HepG2 (cell line): ENCODE data around the gene TGM3. TPM values are rescaled to one million over a fixed set of nuclear protein-coding genes. Genes with fewer than 3 reads are reported as not detected.

Experiments used
- ATAC-seq: fragments of 200-7000 bp; cut with Tn5 transposase; 3 replicates; pipeline ENCODE4 v1.9.1; 2020; ENCODE audit warnings: mild to moderate bottlenecking, moderate library complexity
- BruUV-seq: library from RNA; stranded (reverse); fragments of 400-500 nt; replicated peaks from 2 replicates; lab custom pipeline; 2021; lab: Mats Ljungman, UMichigan
- CTCF ChIA-PET: fragments of 300-600 bp; formaldehyde crosslinking; extraction: SDS; loops from one replicate; lab custom pipeline; 2021; ENCODE audit warnings: low total read pairs, inconsistent platforms, low intra/inter-chr PET ratio; lab: Yijun Ruan, JAX
- POLR2A ChIA-PET: fragments of 350-600 bp; sonication (Branson Sonifier 250); formaldehyde crosslinking; loops from one replicate; lab custom pipeline; 2020; ENCODE audit warnings: antibody characterized with exemption, inconsistent platforms; lab: Yijun Ruan, JAX
- DNase-seq: peaks from one replicate; pipeline ENCODE4 v3.0.0-alpha.2; 2015; ENCODE audit warnings: low spot score
- FAIRE-seq: peaks from 3 replicates; lab custom pipeline; 2011; peaks lifted over from hg19 to GRCh38; lab: Jason Lieb, UNC
- H2AFZ ChIP-seq: one replicate; pipeline ENCODE4 v1.6.1; 2011; ENCODE audit warnings: low read length, inconsistent platforms
- H3K27ac ChIP-seq: fragments of 300-600 bp; 3 replicates; pipeline ENCODE4 v1.8.0; 2011; ENCODE audit warnings: mixed run types, mild to moderate bottlenecking, mixed read lengths, low read length, inconsistent platforms; ENCODE audit not compliant: insufficient read depth; ENCODE audit errors: extremely low read length
- H3K27me3 ChIP-seq, 2 experiments: fragments of 200-600 bp in 1 of 2; 2 replicates in 1 of 2; 3 replicates in 1 of 2; pipeline versions ENCODE4 v1.6.0 to v1.8.0; 2011; ENCODE audit warnings: low read length in 2 of 2, mild to moderate bottlenecking in 2 of 2, moderate library complexity in 2 of 2, inconsistent platforms in 1 of 2; ENCODE audit not compliant: insufficient read depth in 2 of 2, control insufficient read depth in 1 of 2
- H3K36me3 ChIP-seq, 2 experiments: fragments of 200-600 bp in 1 of 2; replicated peaks in 1 of 2; 2 replicates in 1 of 2; 3 replicates in 1 of 2; pipeline versions ENCODE4 v1.5.1 to v1.8.0; 2011; ENCODE audit warnings: low read length in 2 of 2, inconsistent platforms in 1 of 2; ENCODE audit not compliant: insufficient read depth in 2 of 2, control insufficient read depth in 1 of 2
- H3K4me1 ChIP-seq: 2 replicates; pipeline ENCODE4 v1.5.1; 2012; ENCODE audit warnings: low read length, inconsistent platforms; ENCODE audit not compliant: insufficient read depth
- H3K4me2 ChIP-seq: 2 replicates; pipeline ENCODE4 v1.6.0; 2011; ENCODE audit warnings: low read depth, low read length, inconsistent platforms
- H3K4me3 ChIP-seq, 3 experiments: fragments of 200-600 bp in 1 of 3; sonication (generic), shearing (Covaris generic) in 1 of 3; replicated peaks in 1 of 3; 2 replicates each; pipeline ENCODE4 v1.5.1; 2011 to 2016; ENCODE audit warnings: low read length in 3 of 3, inconsistent platforms in 2 of 3, low read depth in 2 of 3, mild to moderate bottlenecking in 2 of 3, control low read depth in 1 of 3, mixed read lengths in 1 of 3; ENCODE audit not compliant: insufficient read depth in 1 of 3
- H3K79me2 ChIP-seq: one replicate; pipeline ENCODE4 v1.6.1; 2011; ENCODE audit warnings: low read length, inconsistent platforms; ENCODE audit not compliant: insufficient read depth
- H3K9ac ChIP-seq: 2 replicates; pipeline ENCODE4 v1.6.0; 2011; ENCODE audit warnings: mild to moderate bottlenecking, low read depth, low read length, inconsistent platforms; ENCODE audit not compliant: insufficient read depth
- H3K9me3 ChIP-seq: 2 replicates; pipeline ENCODE4 v1.5.1; 2012; ENCODE audit warnings: mild to moderate bottlenecking, low read length
- H4K20me1 ChIP-seq: 2 replicates; pipeline ENCODE4 v1.6.0; 2011; ENCODE audit warnings: inconsistent platforms, mild to moderate bottlenecking, low read length, moderate library complexity; ENCODE audit not compliant: insufficient read depth
- HCFC1 ChIP-seq: fragments of 150-350 bp; IDR thresholded peaks from 2 replicates; pipeline ENCODE4 v1.6.1; 2014; ENCODE audit warnings: low read depth, low read length
- NFE2L2 ChIP-seq: fragments of 150-350 bp; IDR thresholded peaks from 2 replicates; pipeline ENCODE4 v1.6.1; 2014; ENCODE audit warnings: low read length
- PHF5A ChIP-seq: IDR thresholded peaks from one replicate; pipeline ENCODE4 v1.6.1; 2018; ENCODE audit warnings: low read depth, missing genetic modification reagents; ENCODE audit not compliant: unreplicated experiment
- REXO4 ChIP-seq: sonication (generic); formaldehyde crosslinking; IDR thresholded peaks from 2 replicates; pipeline ENCODE4 v1.8.0; 2022; ENCODE audit warnings: missing genetic modification reagents, mild to moderate bottlenecking, borderline replicate concordance
- TBL1XR1 ChIP-seq: fragments of 150-350 bp; IDR thresholded peaks from 2 replicates; pipeline ENCODE4 v1.6.1; 2014; ENCODE audit warnings: borderline replicate concordance, low read length; ENCODE audit not compliant: partially characterized antibody
- YY1 ChIP-seq: IDR thresholded peaks from 2 replicates; pipeline ENCODE4 v1.6.1; 2011; ENCODE audit warnings: low read length, low read depth, moderate library complexity, mild to moderate bottlenecking; ENCODE audit not compliant: insufficient read depth, insufficient replicate concordance
- ZFP1 ChIP-seq: IDR thresholded peaks from 2 replicates; pipeline ENCODE4 v1.6.1; 2016
- ZNF232 ChIP-seq: sonication (generic); formaldehyde crosslinking; IDR thresholded peaks from 2 replicates; pipeline ENCODE4 v1.4.0; 2020; ENCODE audit warnings: missing genetic modification reagents, borderline replicate concordance
- ZNF296 ChIP-seq: sonication (generic); formaldehyde crosslinking; conservative IDR thresholded peaks from 2 replicates; pipeline ENCODE4 v1.5.0; 2020; ENCODE audit warnings: mild to moderate bottlenecking, missing genetic modification reagents
- ZNF333 ChIP-seq: sonication (generic); formaldehyde crosslinking; IDR thresholded peaks from 2 replicates; pipeline ENCODE4 v1.4.0; 2020; ENCODE audit warnings: mild to moderate bottlenecking, missing genetic modification reagents, borderline replicate concordance
- ZNF563 ChIP-seq: sonication (generic); formaldehyde crosslinking; IDR thresholded peaks from 2 replicates; pipeline ENCODE4 v1.8.0; 2022; ENCODE audit warnings: mild to moderate bottlenecking, moderate library complexity, missing genetic modification reagents
- WGBS: methylation state at CpG from one replicate; pipeline ENCODE4 v1.1.6; 2017; ENCODE audit warnings: low lambda C conversion rate; 5-methylcytosine and 5-hydroxymethylcytosine counted together
- in situ Hi-C: cut with HindIII; loops from 2 replicates; pipeline ENCODE4 v1.10.0; 2017; ENCODE audit warnings: low pct_unique_long_range_greater_than_20kb; ENCODE audit not compliant: extremely low pct_ligation_motif_present
- intact Hi-C: fragments of 100-400 bp; cut with micrococcal nuclease; formaldehyde crosslinking; loops from one replicate; pipeline ENCODE4 v1.10.0; 2022; ENCODE audit not compliant: unreplicated experiment
- polyA plus RNA-seq, 8 experiments: library from polyadenylated mRNA; depleted of rRNA in 3 of 8; stranded (reverse) in 7 of 8; unstranded in 1 of 8; fragments of >200 nt; fragmentation: Illumina TruSeq in 4 of 8; extraction: Trizol in 4 of 8; gene quantifications; 2 replicates each; pipeline versions ENCODE4 v1.2.1 to v1.2.3, GENCODE V29; 2011 to 2016; ENCODE audit warnings: low read depth in 4 of 8, missing spikeins in 1 of 8, mixed read lengths in 1 of 8; ENCODE audit not compliant: insufficient read depth in 1 of 8
- total RNA-seq, 5 experiments: library from RNA; depleted of rRNA; stranded (reverse); fragments of >200 nt; fragmentation: Illumina TruSeq; extraction: Trizol; gene quantifications; 2 replicates each; pipeline ENCODE4 v1.2.3, GENCODE V29; 2016; ENCODE audit warnings: low read depth in 1 of 5
- TF ChIP-seq, protein P1 (sequence below): sonication (generic); formaldehyde crosslinking; IDR thresholded peaks from 2 replicates; pipeline ENCODE4 v1.5.0; 2020; ENCODE audit warnings: missing genetic modification reagents
- TF ChIP-seq, protein P2 (sequence below): sonication (generic); formaldehyde crosslinking; IDR thresholded peaks from 2 replicates; pipeline ENCODE4 v1.4.0; 2020; ENCODE audit warnings: missing genetic modification reagents, mild to moderate bottlenecking, borderline replicate concordance
- TF ChIP-seq, protein P3 (sequence below): IDR thresholded peaks from 2 replicates; pipeline ENCODE4 v1.6.1; 2016; ENCODE audit warnings: low read depth, borderline replicate concordance

The TGM3 gene
- total and polyA plus RNA-seq, 2 of the 13 experiments (the other 11 are each of a cell fraction or from before 2014, with no cell fraction given): not detected

DNA sequence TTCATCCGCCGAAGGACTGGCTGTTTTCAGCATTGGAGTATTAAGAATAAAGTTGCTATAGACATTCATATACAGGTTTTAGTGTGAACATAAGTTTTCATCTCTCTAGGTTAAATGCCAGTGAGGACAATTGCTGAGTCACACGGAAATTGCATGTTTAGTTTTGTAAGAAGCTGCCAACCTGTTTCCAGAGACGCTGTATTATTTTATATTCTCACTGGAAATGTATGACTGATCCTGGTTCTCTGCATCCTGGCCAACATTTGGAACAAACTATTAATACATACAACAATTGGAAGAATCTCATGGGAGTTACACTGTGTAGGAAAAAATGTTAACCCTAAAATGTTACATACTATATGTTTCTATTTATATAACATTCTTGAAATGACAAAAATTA is 68.2 kb downstream of the TGM3 start:
- ATAC-seq: no peak
- CTCF ChIA-PET: no interaction called here

DNA sequence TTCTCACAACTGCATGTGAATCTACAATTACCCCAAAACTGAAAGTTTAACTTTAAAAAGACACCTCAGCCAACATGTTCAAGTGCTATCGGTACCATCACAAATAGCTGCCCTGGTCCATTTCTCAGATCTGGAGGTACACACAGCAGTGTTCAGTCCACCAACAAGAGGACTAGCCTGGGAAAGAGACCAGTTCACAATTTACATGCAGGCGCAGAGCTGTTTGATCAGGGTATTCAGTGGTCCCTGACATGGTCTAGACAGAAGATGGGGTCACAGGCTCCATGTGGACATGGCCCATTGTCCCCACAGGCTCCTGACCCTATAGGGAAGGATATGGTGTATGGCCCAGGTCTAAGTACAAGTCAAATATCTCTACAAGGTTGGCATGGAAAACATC is 69.3 kb downstream of the TGM3 start:
- H3K36me3 ChIP-seq: no peaks in the 10 kb centered on the region
- BruUV-seq: no TSS peak
- H3K79me2 ChIP-seq: no peaks in the 10 kb centered on the region
- H2AFZ ChIP-seq: no peak overlapping the region
- intact Hi-C loops (no loop called here), in situ Hi-C loops (no loop called here)
- no peak overlapping the region for H3K4me2 ChIP-seq
- no peak for FAIRE-seq
- peaks cover 17% of the 10 kb centered on the region; the same call in 1 of the 2 replicates for H3K9me3 ChIP-seq
- 42% methylated on average over 2 of the region's 2 CpGs for WGBS
- no peak overlapping the region for H3K27ac ChIP-seq
- H3K4me1 ChIP-seq: no peaks in the 10 kb centered on the region
- H3K9ac ChIP-seq: no peak overlapping the region
- no peak for ATAC-seq
- no peaks in the 10 kb centered on the region; a peak in 1 of 5 replicates for H3K27me3 ChIP-seq
- ChIA-PET POLR2A (no interaction called here), CTCF (no interaction called here)
- no peaks in the 10 kb centered on the region for H4K20me1 ChIP-seq
- DNase-seq: no peak
- no peak overlapping the region for H3K4me3 ChIP-seq
- TF ChIP-seq HCFC1 (no peak), ZNF232 (CRISPR knock-in tag) (no peak), ZNF296 (CRISPR knock-in tag) (no peak), ZNF563 (CRISPR knock-in tag) (no peak), REXO4 (CRISPR knock-in tag) (no peak), PHF5A (CRISPR knock-in tag) (no peak), YY1 (no peak), ZNF333 (CRISPR knock-in tag) (no peak), TBL1XR1 (no peak), ZFP1 (CRISPR knock-in tag) (no peak)
- TF ChIP-seq, protein P1, sequence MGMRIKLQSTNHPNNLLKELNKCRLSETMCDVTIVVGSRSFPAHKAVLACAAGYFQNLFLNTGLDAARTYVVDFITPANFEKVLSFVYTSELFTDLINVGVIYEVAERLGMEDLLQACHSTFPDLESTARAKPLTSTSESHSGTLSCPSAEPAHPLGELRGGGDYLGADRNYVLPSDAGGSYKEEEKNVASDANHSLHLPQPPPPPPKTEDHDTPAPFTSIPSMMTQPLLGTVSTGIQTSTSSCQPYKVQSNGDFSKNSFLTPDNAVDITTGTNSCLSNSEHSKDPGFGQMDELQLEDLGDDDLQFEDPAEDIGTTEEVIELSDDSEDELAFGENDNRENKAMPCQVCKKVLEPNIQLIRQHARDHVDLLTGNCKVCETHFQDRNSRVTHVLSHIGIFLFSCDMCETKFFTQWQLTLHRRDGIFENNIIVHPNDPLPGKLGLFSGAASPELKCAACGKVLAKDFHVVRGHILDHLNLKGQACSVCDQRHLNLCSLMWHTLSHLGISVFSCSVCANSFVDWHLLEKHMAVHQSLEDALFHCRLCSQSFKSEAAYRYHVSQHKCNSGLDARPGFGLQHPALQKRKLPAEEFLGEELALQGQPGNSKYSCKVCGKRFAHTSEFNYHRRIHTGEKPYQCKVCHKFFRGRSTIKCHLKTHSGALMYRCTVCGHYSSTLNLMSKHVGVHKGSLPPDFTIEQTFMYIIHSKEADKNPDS (CRISPR knock-in tag): no peak
- TF ChIP-seq, protein P2, sequence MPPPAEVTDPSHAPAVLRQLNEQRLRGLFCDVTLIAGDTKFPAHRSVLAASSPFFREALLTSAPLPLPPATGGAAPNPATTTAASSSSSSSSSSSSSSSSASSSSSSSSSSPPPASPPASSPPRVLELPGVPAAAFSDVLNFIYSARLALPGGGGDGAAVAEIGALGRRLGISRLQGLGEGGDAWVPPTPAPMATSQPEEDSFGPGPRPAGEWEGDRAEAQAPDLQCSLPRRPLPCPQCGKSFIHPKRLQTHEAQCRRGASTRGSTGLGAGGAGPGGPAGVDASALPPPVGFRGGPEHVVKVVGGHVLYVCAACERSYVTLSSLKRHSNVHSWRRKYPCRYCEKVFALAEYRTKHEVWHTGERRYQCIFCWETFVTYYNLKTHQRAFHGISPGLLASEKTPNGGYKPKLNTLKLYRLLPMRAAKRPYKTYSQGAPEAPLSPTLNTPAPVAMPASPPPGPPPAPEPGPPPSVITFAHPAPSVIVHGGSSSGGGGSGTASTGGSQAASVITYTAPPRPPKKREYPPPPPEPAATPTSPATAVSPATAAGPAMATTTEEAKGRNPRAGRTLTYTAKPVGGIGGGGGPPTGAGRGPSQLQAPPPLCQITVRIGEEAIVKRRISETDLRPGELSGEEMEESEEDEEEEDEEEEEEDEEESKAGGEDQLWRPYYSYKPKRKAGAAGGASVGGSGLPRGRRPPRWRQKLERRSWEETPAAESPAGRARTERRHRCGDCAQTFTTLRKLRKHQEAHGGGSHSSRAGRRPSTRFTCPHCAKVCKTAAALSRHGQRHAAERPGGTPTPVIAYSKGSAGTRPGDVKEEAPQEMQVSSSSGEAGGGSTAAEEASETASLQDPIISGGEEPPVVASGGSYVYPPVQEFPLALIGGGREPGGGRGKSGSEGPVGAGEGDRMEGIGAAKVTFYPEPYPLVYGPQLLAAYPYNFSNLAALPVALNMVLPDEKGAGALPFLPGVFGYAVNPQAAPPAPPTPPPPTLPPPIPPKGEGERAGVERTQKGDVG (CRISPR knock-in tag): no peak

More for the DNA sequence above, 68.2 kb downstream of the TGM3 start:
- Histone ChIP-seq H3K9me3 (peaks cover 17% of the 10 kb centered on the region; the same call in 1 of the 2 replicates), H3K27ac (no peak overlapping the region), H3K9ac (no peak overlapping the region), H2AFZ (no peak overlapping the region), H3K4me1 (no peaks in the 10 kb centered on the region), H3K4me3 (no peak overlapping the region), H3K36me3 (no peaks in the 10 kb centered on the region), H3K79me2 (no peaks in the 10 kb centered on the region), H3K4me2 (no peak overlapping the region), H3K27me3 (no peaks in the 10 kb centered on the region; a peak in 1 of 5 replicates), H4K20me1 (no peaks in the 10 kb centered on the region)
- TF ChIP-seq, protein P3, sequence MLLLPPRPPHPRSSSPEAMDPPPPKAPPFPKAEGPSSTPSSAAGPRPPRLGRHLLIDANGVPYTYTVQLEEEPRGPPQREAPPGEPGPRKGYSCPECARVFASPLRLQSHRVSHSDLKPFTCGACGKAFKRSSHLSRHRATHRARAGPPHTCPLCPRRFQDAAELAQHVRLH (CRISPR knock-in tag): no peak
- TF ChIP-seq NFE2L2: peak; percentile 42; the same call in 1 of the 2 replicates
- POLR2A ChIA-PET: no interaction called here
- DNase-seq: no peak
- BruUV-seq: no TSS peak
- intact Hi-C loops (no loop called here), in situ Hi-C loops (no loop called here)
- no peak for FAIRE-seq
- WGBS: 52% methylated on average over 4 of the region's 4 CpGs
